SKM-1 treated with dmso at 0.1 percent for 144 hours (cell line): ENCODE results near the gene SEC23A.
"Not testable (repeated sequence)": the region's sequence is repeated elsewhere in the genome, so short reads cannot be mapped to it uniquely, and the experiment has no call there.

ENCODE experiments used
- DNase-seq: peaks from one replicate; lab custom pipeline; 2025; ENCODE audit not compliant: unreplicated experiment; lab: John Stamatoyannopoulos, UW

The SEC23A gene

GRCh38 chr14:39094515-39094914 lies 8.5 kb downstream of the SEC23A start:
- DNase-seq = no peak

GRCh38 chr14:39091716-39092115 lies 11.3 kb downstream of the SEC23A start:
- no peak for DNase-seq

GRCh38 chr14:39090548-39091111 lies 12.4 kb downstream of the SEC23A start:
- no peak for DNase-seq

- DNase-seq = no peak
These were observed 15.5 kb downstream of the SEC23A start for GRCh38 chr14:39087493-39087892.

GRCh38 chr14:39085933-39086332 lies 17.1 kb downstream of the SEC23A start:
- DNase-seq = no peak

GRCh38 chr14:39083127-39083526 lies 19.9 kb downstream of the SEC23A start:
- DNase-seq = no peak

- DNase-seq = no peak
These were observed 22.1 kb downstream of the SEC23A start for GRCh38 chr14:39080886-39081285.

- no peak for DNase-seq
These were observed 31.9 kb downstream of the SEC23A start for GRCh38 chr14:39071096-39071495.

- no peak for DNase-seq
These were observed 33.1 kb downstream of the SEC23A start for GRCh38 chr14:39069923-39070322.

GRCh38 chr14:39069169-39069805 lies 33.7 kb downstream of the SEC23A start:
- not testable (repeated sequence) for DNase-seq

DNA sequence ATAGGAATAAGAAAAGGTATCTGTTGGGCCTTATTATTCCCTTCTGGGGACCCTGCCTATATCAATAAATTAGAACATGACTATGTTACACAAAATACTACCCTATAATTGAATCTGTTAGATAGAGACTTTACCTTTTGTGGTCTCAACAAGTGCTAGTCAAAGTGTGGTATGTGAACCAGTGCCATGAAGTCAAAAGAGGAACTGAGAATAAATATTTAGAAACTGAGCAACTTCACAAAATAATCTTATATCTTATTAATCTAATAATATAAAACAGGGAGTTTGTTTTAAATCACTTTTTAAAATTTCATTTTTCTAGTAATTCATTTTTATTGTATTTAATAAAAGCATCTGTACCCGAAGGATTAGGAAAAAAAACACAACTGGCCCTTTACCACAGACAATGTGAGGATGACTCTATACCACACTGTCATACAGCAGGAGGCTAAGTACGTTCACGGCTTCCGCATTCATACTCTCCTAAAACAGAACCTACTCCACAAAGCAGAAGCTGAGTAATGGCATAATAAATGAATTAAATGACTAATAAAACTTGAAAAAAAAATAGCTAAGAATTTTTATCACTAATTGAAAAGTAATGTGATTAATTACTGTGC lies 42.1 kb downstream of the SEC23A start:
- DNase-seq = no peak

GRCh38 chr14:39055786-39056474 lies 47.1 kb downstream of the SEC23A start:
- DNase-seq = no peak

GRCh38 chr14:39052869-39053454 lies 50.1 kb downstream of the SEC23A start:
- DNase-seq = not testable (repeated sequence)

DNA sequence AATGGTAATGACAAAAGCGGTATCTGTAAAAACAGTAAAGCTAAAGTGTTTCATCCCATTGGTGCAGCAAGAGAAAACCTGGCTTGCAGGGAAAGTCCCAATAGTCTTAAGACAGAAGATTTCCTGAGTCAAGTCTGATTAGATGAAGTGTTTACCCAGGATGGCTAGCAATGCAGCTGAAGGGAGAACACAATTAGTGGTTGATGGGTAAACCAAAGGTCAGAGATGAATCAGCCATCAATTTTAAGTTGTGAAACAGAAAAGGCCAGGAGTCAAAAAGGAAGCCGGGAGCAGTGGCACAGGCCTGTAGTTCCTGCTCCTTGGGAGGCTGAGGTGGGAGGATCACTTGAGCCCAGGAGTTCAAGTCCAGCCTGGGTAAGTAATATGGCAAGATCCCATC lies 52.6 kb downstream of the SEC23A start:
- DNase-seq = peak; percentile 10

DNA sequence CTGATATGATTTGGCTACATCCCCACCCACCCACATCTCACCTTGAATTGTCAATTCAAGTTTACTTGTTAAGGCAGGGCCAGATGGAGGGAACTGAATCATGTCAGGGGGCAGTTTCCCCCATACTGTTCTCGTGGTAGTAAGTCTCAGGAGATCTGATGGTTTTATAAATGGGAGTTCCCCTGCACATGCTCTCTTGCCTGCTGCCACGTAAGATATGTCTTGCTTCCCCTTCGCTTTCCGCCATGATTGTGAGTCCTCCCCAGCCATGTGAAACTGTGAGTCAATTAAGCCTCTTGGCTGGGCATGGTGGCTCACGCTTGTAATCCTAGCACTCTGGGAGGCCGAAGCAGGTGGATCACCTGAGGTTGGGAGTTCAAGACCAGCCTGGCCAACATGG lies 57.1 kb downstream of the SEC23A start:
- DNase-seq = not testable (repeated sequence)

GRCh38 chr14:39043352-39043943 lies 59.6 kb downstream of the SEC23A start:
- no peak for DNase-seq

- no peak for DNase-seq
These were observed 62.5 kb downstream of the SEC23A start for GRCh38 chr14:39040529-39040928.

GRCh38 chr14:39038542-39038941 lies 64.5 kb downstream of the SEC23A start:
- no peak for DNase-seq

DNA sequence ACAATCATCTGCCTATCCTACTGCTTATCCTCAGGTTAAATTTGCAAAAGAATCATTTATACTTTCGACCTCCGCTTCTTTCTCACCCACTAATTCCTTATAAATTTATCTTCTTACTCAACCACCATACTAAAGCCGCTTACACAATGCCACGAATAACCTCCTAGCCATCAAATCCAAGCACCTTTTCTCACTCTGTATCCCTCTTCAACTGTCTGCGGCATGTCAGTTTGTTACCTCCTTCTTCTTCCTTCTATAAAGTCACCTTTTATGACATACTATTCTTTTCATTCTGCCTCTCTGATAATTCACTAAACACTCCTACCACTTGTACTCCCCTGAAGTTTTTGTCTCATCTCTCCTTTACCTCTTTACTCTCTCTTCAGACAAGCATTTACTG lies 66.3 kb downstream of the SEC23A start:
- no peak for DNase-seq

DNA sequence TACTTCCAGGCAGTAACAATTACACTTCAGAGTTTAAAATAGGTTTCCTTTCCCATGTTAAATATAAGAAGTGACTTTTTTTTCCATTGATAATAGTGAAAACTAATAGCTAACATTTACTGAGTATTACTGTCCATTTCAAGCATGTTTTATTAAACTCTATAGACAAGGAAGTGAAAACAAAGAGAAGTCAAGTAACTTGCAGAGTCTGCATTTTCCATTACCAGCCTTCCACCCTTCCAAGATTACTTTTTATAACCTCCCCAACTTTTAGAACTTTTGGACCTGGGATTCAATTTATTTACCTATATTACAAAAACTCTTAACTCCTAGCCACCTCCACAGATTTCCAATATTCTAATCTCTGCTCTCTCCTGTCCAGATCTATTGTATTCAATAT lies 67.7 kb downstream of the SEC23A start:
- DNase-seq = no peak
